Endometrial microvascular endothelial cells (primary cell): ENCODE data around the gene APEX1. TPM values are rescaled to one million over a fixed set of nuclear protein-coding genes. Genes with fewer than 3 reads are reported as not detected.

Experiments used
- in situ Hi-C: cut with HindIII; loops from 2 replicates; pipeline ENCODE4 v1.10.0; 2017; ENCODE audit warnings: low sequenced_read_pairs, low pct_unique_long_range_greater_than_20kb; ENCODE audit errors: inconsistent ontology term
- total RNA-seq: library from RNA; depleted of rRNA; stranded (reverse); fragments of >200 nt; gene quantifications from one replicate; pipeline ENCODE4 v1.2.3, GENCODE V29; 2015; ENCODE audit errors: inconsistent ontology term

The APEX1 gene
- total RNA-seq, 1 donor from 2014 or later = 240 TPM

DNA sequence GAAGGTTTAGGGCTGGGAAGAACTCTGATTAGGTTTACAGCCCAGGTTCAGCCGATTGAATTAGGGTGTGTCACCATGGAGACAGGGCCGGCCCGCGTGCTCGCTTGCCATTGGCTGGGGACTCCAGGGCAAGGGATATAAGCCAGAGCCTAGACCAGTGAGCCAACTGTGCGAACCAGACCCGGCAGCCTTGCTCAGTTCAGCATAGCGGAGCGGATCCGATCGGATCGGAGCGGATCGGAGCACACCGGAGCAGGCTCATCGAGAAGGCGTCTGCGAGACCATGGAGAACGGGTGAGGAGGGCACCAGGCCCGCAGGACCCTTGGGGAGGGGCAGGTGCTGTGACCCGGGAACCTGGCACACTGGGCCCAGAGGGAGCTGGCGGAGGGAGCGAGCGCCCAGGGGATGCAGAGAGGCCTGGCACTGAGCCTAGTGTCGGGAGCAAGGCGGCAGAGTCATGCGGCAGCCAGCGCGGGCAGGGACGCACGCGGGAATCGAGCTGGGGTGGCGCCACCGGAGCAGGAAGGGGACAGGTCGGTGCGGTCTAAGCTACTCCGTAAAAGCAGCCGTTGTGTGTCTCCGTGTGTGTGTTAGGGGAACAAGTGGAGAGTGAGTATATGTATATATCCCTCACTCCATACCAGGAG lies 14.3 kb downstream of the APEX1 start, which contains the start of gene PNP:
TSS of gene PNP (plus strand) at position 165 of the 648 bp plus-strand sequence. CDS start at position 284, 119 bp downstream.
- in situ Hi-C loops = no loop called here

DNA sequence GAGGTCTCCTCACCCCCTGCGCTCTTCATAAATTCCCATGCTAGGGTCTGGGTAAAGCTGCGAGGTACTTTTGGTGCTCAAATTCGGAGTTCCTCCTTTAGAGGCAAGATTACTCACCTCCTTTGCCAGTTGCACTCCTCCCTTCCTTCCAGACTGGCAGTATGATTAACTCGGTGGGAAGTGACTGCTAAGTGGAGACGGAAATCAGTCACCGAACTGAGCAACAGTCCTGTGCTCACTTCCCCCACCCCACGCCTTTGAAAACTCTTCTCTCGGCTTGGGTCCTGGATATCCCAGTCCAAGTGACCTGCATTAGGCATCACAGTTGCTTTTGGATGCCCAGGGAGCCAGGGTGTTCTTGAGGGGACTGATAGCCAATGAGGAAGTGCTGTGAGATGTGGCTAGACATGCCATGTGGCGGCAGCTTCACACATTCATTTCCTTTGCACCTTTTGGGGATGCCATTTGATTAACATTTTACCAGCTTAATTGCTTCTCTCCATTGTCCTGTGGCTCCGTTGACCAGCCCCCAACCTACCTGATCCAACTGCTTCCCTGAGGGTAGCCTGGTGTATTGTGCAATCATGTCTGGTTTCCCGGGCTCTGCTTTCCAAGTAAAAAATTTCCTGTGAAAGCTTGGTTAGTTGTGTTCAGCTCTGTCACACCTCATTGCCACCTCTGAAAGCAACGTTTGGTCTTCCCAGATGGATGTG lies 15.0 kb downstream of the APEX1 start:
- in situ Hi-C loops = no loop called here

GRCh38 chr14:20470603-20470901 lies 15.5 kb downstream of the APEX1 start:
- in situ Hi-C loops = no loop called here

GRCh38 chr14:20472536-20473169 lies 17.6 kb downstream of the APEX1 start:
- in situ Hi-C loops = no loop called here

DNA sequence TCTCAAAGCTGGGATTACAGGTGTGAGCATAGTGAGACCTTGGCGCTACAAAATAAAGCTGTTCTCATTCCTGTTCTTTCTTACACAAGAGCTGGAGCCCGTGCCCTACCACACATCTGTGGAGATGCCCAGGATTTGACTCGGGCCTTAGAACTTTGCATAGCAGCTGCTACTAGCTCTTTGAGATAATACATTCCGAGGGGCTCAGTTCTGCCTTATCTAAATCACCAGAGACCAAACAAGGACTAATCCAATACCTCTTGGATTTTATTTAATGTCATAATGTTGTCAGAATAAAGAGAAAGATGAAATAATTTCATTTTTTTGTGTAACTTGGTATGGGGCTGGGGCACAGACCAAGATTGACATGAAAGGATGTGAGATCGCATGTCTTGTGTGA lies 21.8 kb downstream of the APEX1 start:
- in situ Hi-C loops = no loop called here

GRCh38 chr14:20477211-20477876 lies 22.3 kb downstream of the APEX1 start:
- in situ Hi-C loops = no loop called here

- in situ Hi-C loops = no loop called here
These were observed 23.9 kb downstream of the APEX1 start for GRCh38 chr14:20478894-20479293.

DNA sequence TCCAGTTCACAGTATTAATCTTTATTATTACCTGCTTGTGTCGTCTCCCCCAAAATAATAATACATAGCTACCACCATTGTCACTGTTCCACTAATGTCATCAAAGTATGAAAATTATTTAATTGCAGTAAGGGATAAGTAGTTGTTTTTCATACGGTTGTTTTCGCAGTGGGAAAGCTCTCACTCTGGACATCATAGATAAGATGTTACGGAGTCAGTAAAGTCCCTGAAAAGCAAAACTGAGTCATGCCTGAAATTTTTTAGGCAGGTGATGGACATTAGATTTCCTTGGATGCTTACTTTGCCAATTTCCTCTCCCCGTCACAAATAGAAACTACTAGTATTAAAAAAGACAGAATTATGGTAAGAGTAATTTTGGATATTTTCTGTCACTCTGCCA lies 27.4 kb downstream of the APEX1 start:
- in situ Hi-C loops = no loop called here

DNA sequence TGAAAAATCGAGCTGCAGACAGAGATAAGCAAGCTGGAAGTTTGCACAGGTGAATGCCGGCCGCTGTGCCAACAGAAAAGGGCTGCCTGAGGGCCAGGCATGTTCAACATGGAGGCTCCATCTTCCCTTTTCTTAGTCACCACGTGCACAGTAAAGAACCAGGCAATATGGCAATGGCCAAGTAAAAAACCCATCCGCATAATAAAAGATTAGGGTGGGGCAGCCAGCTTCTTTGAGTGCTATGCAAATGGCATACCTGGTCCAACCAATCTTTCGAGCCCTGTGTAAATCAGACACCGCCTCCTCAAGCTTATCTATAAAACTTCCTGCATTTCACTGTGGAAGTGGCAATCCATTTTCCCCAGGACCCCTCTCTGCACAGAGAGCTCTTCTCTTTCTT lies 30.9 kb downstream of the APEX1 start:
- in situ Hi-C loops = no loop called here

GRCh38 chr14:20486684-20487395 lies 31.8 kb downstream of the APEX1 start:
- in situ Hi-C loops = no loop called here

- in situ Hi-C loops = no loop called here
These were observed 32.3 kb downstream of the APEX1 start for GRCh38 chr14:20487396-20487725.

GRCh38 chr14:20489093-20489994 lies 34.3 kb downstream of the APEX1 start:
- in situ Hi-C loops = no loop called here

- in situ Hi-C loops = no loop called here
These were observed 35.5 kb downstream of the APEX1 start for GRCh38 chr14:20490563-20490962.

- in situ Hi-C loops = no loop called here
These were observed 37.5 kb downstream of the APEX1 start for GRCh38 chr14:20492486-20492885.

- in situ Hi-C loops = no loop called here
These were observed 38.6 kb downstream of the APEX1 start for GRCh38 chr14:20493634-20494033.

DNA sequence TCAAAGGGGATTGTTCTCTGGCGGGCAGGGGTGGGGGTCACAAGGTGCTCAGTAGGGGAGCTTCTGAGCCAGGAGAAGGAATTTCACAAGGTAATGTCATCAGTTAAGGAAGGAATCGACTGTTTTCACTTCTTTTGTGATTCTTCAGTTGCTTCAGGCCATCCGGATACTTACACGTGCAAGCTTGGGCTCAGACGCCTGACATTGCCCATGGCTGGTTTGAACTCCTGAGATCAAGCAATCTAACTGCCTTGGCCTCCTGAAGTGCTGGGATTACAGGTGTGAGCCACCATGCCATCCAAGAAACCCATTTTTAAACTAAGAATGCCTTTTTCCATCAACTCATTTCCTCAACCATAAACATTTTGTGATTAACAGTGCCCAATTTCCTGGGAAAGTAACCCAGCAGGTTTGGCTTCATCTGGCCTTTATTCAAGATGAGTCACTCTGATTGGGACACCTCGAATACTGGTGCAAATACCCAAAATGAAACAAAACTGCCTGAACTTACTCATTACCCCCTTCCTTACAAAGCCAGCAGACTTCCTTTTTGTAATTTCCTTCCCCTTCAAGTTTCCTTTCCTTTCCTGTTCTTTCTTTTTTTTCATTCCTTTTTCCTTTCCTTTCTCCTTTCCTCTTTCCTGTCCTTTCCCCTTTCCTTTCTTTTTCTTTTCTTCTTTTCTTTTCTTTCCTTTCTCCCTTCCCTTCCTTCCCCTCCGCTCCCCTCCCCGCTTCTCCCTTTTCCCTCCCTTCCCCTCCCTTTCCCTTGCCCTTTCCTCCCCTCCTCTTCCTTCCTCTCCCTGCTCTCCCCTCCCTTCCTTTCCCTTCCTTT lies 40.1 kb downstream of the APEX1 start:
- in situ Hi-C loops = no loop called here

- in situ Hi-C loops = no loop called here
These were observed 43.6 kb downstream of the APEX1 start for GRCh38 chr14:20498622-20499021.

- in situ Hi-C loops = no loop called here
These were observed 44.1 kb downstream of the APEX1 start for GRCh38 chr14:20499108-20499507.
